ENCODE results near the gene WDR45.
"Not testable (repeated sequence)": the region's sequence is repeated elsewhere in the genome, so short reads cannot be mapped to it uniquely, and the experiment has no call there.

Gene WDR45

DNA sequence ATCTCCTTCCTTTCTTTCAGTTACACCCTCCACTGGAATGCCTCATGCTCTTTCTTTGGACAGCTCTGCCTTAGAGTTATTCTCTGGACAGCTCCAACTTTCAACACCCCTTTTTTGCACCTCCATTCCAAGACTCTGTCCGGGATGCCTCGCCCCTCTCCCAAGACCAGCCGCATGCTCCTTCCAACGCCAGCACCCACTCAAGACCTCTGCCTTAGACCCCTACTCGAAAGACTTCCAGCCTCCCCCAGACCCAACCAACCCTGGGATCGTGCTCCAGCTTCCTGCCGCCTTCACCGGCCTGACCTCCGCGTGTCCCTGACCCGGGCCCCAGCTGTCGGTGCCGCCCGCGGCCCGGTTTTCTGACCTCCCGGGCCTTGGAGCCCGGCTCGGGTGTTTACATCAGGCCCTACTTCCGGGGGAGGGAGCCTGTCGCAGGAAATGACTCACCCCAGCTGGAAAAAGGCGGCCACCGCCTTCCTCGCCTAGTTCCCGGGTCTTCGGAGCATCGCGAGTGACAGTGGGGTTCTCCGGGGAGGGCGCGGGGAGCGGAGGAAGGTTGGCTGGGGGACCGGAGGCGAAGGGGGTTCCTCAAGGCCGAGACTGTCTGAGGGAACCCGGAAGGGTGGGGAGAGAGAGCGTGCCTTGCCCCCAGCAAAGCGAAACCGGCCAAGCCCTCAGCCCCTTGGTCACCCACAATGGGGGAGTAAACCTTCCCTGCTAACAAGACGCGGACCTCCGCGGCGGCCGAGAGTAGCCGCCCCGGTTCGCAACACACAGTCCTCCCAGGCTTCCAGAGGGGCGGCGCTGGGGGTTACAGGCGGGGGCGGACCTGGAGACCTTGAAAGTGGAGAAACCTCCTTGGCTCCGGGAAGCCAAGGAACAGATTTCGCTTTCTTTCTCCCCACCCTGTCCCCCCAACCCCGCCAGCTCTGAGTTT is at the start of gene WDR45:
Gene WDR45, minus strand, starts transcription at position 399 of the 940 bp plus-strand sequence. CDS start 1,792 bp downstream, outside the sequence.
- peak; percentile 56 for DNase-seq

DNA sequence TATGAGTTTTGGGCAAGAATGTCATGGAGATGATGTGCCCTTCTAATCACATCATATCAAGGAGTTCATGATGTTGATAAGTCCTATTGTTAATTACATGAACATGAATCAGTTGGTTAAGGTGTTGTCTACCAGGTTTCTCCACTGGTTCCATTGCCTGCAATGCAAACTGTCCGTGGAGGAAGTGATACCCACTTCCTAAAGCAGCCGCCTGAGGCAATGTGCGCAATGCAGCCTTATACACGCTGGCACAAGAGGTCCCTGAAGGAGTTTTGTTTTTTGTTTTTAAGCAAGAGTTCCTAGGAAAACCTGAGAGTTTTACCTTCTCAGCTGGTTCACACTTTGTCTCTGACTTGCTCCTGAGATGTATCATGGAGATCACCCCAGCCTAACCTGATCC is 49.7 kb upstream of the WDR45 start:
- no peak for DNase-seq

DNA sequence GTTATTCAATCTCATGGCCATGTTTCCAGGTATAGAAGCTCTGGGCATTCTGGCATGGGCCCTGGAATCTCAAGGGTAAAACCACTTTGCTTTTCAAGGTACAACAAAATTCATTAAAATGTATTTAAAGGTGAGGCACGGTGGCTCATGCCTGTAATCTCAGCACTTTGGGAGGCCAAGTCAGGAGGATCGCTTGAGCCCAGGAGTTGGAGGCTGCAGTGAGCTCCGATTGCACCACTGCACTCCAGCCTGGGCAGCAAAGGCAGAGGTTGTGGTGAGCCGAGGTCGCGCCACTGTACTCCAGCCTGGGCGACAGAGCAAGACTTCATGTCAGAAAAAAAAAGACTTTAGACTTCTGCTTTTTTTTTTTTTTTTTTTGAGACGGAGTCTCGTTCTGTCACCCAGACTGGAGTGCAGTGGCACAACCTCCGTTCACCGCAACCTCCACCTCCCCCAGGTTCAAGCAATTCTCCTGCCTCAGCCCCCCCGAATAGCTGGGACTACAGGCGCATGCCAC is 48.1 kb upstream of the WDR45 start:
- not testable (repeated sequence) for DNase-seq

DNA sequence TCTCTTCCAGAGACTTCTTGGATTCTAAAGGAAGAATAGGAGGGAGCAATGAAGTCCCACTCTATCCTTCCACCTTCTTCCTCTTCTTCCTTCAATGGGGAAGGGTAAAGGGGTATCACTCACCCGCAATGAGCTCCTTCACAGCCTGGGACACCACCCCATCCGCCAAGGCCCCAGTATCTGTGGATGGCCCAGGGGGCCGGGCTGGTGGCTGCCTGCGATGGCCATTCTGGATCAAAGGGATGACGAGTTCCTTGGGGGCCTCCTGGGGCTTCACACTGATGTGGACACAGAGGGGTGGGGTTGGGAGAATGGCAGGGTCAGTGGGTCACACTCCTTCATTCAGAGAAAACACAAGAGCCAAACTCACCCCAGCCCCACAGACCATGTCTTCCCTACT is 42.8 kb upstream of the WDR45 start:
- no peak for DNase-seq

DNA sequence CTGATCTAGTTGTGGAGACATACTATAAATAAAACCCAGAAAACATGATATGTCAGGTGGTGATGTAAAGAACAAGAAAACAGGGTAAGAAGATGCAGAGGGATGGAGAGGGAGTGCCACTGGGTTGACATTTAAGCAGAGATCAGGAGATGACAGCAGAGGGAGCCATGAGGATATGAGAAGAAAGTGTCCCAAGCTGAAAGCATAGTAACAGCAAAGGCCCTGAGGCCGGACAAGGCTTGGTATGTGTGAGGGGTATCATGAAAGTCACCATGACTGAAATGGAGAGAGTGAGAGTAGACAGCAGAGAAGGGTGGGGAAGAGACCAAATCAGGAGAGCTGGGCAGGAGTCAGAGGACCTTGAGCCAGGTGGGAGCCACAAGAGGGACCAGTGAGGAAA is 40.4 kb upstream of the WDR45 start:
- no peak for DNase-seq

DNA sequence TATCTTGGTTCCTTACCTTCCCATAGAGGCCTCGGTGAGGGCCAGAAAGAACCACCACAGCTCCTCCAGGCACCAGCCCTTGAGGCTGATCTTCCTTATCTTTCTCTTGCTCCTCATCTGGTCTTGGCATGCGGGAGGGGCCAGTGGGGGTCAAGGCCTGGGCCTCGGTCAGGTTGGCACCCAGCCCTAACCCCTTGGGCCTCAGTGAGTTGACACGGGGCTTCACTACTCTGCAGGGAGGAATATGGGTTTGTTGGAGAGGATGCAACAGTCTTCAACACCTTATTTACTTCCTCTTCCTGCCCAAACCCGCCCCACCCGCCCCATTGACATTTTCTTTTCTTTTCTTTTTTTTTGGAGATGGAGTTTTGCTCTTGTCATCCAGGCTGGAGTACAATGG is 37.9 kb upstream of the WDR45 start:
- no peak for DNase-seq

DNA sequence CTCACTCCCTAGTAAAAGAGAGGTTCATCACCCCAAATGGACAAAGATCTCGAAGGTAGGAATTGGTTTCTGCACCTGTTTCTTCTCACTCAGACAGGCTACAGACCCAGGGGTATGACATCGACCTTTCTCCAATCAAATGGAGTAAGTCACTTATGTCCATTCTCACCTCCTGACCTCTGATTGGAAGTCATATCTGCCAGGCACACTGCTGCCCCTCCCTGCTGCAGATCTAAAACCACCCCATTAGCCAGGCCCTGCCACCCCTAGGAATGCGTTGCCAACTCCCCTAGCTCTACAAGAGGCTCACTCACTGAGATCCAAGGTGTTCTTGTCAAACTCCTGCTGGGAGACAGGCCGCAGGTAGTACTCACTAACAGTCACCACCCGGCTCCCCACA is 37.0 kb upstream of the WDR45 start:
- DNase-seq, result no peak

DNA sequence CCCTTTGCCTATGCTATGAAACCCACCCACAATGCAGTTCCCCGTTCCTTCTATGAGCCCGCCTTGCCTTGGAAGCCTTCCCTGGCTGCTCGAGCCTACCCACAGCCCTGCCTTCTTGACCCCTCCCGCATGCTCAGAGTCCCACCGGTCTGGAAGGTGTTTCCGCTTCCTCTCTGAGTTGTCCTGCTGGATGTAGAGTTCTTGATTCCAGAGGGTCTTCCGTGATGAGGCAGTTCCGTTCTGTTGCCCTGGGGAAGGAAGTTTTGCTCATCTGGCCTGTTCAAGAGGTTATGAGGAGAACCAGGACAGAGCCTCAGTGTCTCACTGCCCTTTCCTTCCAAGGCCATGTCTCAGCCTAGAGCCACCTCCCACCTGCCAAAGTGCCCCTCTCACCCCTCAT is 36.4 kb upstream of the WDR45 start:
- DNase-seq, result no peak

DNA sequence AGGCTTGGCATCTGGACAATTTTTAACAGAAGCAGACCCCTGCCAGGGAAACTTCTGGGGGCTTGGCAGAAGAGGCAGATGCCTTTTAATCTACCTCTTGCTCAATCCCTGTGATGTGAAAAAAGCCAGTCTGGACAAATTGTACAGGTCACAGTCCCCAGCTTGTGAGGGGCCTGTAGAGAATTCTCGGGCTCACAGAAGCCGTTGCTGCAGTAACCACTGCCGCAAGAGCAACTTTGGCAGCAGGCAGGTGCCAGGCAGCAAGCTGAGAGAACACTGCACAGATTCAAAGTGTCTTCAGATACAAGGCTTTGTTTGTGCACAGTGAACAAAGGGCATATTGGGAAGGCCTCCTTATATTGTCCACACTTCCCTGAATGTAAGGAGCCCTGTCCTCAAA is 32.1 kb upstream of the WDR45 start:
- no peak for DNase-seq

DNA sequence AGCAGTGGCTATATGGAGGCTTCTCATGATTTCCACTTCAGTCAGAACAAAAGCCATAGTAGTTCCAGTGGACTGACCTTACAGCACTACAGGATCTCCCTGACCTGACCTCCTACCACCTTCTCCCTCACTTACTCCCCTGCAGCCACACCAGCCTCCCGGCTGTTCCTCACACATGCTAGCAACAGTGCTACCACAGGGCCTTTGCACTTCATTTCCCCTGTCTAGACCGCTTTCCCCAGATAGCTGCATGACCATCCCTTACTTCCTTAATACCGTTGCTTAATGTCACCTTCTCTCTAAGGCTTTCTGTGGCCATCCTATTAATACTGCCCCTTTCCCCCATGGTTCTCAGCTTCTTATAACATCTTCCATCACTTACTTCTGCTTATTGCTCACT is 30.7 kb upstream of the WDR45 start:
- DNase-seq, result no peak

DNA sequence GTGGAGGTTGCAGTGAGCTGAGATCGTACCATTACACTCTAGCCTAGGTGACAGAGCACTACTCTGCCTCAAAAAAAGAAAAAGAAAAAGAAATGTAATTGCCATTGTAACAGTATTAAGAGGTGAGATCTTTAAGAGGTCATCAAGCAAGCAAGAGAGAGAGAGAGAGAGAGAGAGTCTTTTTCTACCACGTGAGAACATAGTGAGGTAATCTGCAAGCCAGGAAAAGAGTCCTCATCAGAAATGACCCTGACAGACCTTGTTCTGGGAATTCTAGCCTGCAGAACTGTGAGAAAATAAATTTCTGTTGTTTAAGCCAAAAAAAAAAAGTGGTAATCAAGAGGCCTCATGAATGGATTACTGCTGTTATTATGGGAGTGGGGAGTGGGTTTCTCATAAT is 29.0 kb upstream of the WDR45 start:
- DNase-seq, result no peak

DNA sequence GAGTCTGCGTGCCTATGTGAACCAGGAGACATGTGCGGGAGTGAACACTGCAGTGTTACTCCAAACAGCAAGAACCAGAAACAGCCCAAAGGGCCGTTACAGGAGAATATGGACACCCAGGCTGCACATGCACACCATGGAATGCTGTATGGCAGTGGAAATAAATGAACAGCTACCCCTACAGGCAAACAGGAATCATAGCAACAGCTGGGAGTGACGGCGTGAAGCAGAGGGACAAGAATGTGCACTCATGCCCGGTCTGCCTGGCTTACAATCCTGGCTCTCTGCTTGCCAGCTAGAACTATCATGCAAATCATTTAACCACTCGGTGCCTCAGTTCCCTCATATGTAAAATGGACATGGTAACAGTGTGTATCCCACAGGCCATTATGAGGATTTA is 27.2 kb upstream of the WDR45 start:
- DNase-seq, result no peak

DNA sequence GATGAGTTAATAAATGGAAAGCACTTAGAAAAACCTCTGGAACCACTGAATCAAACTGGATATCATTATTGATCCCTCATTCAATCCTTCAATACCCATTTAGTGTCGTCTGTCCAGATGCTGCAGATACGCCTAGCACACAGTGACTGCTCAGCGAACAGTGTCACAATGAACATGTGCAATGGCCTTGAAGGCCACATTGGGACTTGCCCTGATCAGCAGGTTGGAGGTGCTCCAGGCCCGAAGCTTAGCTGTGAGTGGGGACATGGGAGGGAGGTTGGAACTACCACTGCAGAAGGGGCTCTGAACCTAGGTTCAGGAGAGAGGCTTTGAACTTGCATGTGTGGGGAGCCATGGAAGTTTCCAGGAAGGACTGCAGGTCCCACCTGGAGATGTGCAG is 26.6 kb upstream of the WDR45 start:
- no peak for DNase-seq

DNA sequence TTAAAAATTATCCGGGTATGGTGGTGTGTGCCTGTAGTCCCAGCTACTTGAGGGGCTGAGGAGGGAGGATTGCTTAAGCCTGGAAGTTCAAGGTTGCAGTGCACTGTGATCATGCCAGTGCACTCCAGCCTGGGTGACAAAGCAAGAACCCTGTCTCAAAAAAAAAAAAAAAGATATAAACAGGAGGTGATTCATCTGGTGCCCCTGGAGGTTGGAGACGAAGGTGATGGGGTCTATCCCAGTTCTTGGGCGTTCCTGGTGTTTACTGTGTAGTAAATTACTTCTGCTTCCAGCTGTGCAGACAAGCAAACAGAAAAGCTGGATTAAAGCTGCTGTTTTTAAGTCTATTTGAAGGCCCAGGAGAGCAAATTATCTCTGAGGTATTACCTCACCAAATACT is 23.9 kb upstream of the WDR45 start:
- no peak for DNase-seq

DNA sequence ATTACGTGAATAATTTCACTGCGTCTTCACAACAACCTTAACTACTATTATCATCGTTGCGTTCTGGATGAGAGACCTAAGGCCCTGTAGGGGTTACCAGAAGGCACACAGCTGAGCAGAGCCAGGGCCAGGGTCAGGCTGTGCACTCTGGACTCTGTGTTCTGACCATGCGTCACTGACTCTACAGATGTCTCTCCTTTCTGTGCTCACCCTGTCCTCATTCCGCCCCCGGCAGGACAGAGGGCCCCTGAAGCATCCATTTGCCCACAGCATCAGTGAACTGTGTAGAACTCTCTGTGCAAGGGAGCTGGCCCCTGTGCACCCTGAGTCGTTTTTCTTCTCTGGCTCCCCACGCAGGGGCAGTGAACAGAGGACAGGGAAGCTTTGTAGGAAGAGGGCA is 22.5 kb upstream of the WDR45 start:
- no peak for DNase-seq

DNA sequence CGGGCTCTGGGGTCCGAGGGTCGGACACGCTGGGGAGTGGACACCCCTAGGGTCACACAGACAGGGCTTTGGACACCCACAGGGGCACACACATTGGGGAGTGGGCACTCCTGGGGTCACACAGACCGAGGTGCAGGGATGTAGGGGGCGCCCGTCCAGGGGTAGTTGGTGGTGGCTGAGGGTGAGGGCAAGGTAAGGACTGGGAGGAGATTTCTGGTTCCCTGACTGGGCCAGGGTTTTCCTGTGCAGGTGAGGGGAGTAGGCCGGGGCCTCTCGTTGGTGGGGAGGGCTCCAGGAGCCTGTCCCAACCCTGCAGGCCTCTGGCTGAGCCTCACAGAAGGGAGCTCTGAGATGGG is 21.9 kb upstream of the WDR45 start:
- no peak for DNase-seq

DNA sequence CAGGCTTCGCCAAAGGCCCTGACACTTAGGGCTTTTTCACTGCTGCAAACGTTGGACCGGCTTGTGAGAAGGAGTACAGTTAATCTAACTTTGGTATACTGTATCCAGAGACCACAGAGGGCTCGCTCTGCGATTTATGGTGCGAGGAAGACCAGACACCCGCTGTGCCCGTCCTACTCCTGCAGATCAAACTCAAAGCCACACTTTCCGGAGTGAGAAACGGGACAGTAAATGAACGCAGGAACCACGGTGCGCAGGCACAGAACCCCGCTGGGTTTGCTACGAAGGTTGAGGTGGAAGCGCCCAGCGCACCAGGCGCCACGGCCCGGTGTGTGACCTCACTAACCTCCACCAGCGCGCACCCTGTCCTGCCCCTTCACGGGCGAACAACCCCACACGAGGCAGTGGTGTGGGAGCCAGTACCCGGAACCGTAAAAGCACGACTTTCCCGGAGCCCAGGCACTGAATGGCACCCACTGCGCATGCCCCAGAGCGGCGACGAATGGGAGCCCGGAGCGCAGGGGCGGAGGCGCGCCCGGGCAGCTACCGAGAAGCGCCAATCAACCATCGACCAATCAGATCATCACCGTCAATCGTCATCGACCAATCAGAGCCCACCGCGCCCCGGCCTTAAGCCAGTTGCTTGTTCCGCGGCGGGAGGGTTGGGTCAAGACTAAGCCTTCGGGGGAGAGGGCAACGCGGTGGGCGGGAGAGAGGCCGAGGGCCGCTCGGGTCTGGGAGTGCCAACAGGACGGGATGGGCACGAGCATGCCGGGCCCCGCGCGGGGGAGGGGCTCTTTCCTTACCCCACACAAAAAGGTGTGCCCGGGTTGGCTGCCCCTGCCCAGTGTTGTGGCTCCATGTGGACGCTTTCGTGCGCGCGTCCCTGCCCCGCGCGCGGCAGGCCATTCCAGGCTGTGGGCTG is 21.3 kb upstream of the WDR45 start:
- peak; percentile 84 for DNase-seq

DNA sequence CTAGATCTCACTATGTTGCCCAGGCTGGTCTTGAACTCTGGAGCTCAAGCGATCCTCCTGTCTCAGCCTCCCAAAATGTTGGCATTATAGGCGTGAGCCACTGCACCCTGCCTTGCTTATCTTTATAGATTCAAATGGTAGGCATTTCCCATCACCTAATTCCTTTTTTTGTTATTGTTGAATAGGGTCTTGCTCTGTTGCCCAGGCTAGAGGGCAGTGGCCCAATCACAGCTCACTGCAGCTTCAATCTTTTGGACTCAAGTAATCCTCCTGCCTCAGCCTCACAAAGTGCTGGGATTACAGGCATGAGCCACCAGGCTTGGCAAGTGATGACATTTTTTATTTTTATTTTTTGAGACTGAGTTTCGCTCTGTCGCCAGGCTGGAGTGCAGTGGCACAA is 16.7 kb upstream of the WDR45 start:
- DNase-seq, result no peak

DNA sequence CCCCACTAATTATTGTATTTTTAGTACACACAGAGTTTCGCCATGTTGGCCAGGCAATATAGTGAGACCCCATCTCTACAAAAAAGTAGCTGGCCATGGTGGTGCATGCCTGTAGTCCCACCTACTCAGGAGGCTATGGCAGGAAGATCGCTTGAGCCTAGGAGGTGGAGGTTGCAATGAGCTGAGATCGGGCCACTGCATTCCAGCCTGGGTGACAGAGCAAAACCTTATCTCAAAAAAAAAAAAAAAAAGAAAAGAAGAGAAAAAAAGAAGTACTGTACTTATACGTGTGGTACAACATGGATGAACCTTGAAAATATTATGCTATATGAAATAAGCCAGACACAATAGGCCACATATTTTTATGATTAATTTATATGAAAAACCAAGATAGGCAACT is 9.9 kb upstream of the WDR45 start:
- no peak for DNase-seq

DNA sequence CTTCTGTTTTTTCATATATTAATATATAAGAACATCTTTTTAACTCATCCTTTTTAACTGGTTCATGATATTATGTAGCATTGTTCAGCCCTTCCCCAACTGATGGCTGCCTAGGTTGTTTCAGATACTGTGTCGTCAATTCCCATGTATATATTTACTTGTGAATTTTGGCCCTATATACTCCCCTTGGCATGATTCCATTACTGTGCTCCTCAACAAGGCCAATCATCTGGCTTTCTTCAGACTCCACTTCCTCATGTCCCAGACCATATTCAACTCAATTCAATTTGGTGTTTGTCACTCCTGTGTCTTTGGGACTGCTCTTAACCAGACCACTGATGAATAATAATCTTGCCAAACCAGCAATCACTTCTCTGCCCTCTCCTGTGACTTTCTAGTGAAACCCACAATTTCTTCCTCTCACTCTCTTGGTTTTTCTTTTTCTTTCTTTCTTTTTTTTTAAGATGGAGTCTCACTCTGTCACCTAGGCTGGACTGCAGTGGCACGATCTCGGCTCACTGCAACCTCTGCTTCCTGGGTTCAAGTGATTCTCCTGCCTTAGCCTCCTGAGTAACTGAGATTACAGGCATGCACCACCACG is 2.7 kb upstream of the WDR45 start:
- no peak for DNase-seq

DNA sequence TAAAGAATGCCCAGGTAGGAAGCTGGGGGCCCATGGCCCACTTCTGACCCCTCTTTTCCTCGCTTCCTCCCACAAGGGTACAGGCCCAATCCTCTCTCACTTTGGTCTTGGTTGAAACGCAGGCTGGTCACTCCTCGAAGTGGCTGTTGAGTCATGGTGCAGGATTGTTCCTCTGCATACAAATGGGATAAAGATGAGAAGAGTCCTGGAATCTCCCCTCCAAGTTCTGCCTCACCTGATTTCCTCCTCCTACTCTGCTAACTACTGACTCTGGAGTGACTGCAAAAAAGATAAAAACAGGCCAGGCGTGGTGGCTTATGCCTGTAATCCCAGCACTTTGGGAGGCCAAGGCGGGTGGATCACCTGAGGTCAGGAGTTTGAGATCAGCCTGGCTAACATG is 1.7 kb downstream of the WDR45 start:
- no peak for DNase-seq

DNA sequence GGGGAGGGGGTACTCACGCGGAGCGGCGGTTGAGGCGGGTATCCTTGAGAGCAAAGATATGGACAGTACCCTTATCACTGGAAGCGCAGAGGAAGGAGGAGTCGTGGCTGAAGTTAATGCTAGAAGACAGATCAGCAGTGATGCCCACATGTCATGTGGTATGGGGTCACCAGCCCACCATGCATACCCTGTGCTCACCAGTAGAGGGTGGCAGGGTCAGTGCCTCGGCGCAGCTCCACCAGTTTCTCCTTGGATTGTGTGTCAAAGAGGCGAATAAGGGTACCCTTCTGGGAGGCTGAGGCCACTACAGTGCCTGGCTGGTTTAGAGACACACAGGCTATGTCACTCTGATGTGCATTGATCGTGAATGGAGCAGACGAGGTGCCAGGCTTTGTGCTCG is 4.3 kb downstream of the WDR45 start:
- DNase-seq, result no peak

Measured in stimulated activated naive CD4-positive, alpha-beta T cell treated with Interleukin-2 at 50 U/mL for 16 hours (primary cell).